ENCODE results near the gene PDSS2.
"Not testable (repeated sequence)": the region's sequence is repeated elsewhere in the genome, so short reads cannot be mapped to it uniquely, and the experiment has no call there.

Gene PDSS2, protein sequence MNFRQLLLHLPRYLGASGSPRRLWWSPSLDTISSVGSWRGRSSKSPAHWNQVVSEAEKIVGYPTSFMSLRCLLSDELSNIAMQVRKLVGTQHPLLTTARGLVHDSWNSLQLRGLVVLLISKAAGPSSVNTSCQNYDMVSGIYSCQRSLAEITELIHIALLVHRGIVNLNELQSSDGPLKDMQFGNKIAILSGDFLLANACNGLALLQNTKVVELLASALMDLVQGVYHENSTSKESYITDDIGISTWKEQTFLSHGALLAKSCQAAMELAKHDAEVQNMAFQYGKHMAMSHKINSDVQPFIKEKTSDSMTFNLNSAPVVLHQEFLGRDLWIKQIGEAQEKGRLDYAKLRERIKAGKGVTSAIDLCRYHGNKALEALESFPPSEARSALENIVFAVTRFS

DNA sequence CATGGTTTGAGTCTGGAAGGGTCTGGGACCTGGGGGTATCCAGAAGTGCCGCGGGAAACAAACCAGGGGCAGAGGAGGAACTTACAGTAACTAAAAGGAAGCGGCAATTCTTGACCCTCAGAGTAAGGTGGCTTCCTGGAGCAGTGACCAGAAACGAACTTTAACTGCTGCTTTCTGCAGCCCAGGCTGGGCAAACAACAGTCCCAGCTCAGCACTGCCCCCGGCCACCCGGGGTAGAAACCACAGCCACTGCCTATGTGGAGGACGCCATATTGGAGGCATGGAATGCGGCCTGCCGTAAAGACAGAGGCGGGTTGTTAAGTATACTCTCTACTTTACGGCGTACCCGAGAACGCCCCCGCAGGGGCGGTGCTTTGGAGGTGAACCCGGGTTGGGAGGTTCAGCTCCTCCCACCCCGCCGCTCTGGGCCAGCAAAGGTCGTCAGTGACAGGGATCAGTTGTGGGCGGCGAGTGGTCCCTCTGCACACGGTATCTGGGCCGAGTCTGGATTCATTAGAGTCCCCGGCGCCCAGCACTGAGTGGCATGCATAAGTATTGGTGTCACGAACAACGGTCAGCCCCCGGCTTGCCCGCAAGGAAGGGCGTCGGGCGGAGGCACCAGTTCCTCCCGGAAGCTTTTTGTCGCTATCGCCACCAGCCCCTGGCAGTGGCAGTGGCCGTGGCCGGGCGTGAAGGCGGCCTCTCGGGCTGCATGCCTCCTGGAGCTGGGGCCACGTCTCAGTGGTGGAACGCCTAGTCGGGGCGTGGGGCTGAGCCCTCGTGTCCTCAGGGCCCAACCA is at the start of gene PDSS2:
Gene PDSS2, minus strand, starts transcription at position 282 of the 800 bp plus-strand sequence. Its CDS starts 279 bp downstream, at position 3.
- ATAC-seq, result peak; percentile 94
- DNase-seq, result peak; percentile 98

DNA sequence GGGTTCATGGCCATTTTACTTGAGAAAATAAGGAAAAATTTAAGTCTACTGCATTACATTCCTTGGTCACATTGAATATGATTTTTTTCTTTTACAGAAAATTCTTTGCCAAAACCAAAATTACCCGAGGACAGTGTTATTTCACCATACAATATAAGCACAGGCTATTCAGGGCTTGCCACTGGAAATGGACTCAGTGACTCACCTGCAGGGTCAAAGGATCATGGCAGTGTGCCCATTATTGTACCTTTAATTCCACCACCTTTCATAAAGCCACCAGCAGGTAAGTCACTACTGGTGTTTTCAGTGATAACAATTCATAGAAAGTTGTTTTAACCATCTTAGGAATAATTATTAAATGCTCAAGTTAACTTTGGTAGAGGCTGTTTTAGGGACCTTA is 46.8 kb upstream of the PDSS2 start:
- ATAC-seq (no peak), DNase-seq (no peak)

DNA sequence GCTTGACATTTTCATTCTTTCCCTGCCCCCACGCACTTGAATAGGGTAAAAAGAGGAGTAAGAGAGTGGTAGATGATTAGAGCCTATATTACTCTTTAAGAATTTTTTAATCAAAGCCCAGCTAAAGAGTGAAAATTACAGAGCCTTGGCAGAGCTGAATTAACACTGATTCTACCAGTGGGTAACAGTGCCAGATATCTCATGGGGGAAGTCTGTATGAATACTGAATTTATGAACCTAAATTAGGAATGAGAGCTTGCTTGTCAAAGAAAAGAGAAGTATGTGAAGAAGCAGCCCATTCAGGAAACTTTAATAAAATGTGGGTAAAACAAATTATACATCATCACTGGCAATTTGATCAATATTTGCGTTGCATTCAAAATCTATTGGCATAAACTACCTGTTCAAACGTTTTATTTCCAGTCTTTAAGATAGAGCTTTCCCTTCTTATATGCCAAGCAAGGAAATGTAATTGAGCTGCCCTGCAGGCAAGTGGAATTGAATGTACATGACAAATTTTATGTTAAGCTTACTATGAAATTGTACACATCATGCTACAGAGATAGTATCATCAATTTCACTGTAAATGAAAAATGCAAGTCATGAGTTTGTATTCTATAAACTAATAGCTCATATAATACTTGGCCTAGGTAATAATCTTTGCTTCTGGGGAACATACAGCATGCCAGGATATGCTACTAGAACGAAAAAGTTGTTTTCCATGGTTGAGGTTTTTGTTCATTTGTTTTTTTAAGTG is 45.1 kb upstream of the PDSS2 start:
- no peak for DNase-seq
- no peak for ATAC-seq

DNA sequence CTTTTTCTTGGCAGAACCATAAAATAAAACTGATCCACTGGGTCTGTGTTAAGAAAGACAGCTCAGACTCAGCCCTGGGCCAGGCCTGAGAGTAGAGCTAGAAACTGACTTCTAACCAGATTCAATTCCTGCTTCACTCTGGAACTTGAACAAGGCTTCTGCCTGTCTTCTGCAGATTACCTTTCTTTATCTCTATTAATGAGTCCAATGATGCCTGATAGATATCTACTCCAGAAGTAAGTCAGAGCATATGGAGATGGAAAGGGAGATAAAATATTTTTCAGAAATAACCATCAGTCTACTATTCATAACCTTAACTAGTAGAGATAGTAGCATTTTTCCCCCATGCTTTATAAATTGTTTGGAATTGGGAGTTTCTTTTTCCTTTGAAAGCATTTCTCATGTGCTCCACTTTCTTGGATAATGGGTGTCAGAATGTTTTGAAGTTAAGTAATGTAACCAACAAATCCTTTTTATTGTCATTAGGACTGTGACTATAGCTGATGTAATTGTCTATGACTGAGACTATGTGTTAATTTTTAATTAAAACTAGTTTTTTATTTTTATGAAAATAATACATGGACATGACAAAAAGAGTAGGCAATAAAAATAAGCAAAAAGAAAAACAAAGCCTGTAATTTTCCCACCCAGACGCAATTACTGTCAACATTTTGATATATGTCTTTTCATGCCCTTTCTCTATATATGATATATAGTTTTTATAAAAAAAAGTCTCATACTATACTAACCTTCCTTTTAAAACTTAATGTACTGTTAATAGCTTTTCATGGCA is 37.7 kb upstream of the PDSS2 start:
- no peak for DNase-seq
- no peak for ATAC-seq

DNA sequence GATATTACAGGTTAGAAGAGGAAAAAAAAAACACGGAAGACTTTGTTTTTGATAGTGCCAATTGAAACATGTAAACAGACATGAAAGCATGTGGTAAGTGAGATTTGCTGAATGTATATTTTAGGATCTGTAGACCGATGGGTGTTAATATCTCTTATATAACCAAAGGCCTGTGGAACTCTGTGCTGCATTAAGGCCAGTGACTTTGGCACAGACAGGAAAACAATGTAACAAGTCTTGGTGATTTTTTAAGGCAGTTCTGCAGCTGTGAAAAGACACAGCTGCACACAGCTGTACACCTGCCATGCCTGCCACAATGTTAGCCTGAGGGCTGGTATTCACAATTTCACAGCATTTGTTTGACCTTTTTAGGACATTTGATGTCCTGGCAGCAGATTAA is 36.6 kb upstream of the PDSS2 start:
- ATAC-seq (no peak), DNase-seq (no peak)

DNA sequence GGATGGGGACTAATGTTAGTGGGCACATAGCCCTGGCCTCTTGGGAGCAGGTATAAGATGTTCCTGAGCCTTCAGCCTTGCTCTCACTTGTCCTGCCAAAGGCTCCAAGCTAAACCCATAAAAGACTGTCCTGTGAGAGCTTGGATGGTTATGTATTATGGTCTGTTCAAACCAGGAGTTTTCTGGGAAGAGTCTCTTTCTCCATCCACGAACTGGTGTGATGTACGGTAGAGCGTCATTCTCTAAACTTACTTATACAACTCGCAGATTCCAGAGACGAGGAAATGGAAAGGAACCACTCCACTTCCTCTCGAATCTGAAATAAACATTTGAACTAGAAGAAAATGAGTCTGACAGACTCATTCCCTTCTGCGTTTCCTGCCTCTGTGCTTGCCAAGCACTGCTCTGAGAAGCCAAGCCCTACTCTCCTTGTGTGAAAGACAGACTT is 35.9 kb upstream of the PDSS2 start:
- no peak for DNase-seq
- ATAC-seq, result no peak

DNA sequence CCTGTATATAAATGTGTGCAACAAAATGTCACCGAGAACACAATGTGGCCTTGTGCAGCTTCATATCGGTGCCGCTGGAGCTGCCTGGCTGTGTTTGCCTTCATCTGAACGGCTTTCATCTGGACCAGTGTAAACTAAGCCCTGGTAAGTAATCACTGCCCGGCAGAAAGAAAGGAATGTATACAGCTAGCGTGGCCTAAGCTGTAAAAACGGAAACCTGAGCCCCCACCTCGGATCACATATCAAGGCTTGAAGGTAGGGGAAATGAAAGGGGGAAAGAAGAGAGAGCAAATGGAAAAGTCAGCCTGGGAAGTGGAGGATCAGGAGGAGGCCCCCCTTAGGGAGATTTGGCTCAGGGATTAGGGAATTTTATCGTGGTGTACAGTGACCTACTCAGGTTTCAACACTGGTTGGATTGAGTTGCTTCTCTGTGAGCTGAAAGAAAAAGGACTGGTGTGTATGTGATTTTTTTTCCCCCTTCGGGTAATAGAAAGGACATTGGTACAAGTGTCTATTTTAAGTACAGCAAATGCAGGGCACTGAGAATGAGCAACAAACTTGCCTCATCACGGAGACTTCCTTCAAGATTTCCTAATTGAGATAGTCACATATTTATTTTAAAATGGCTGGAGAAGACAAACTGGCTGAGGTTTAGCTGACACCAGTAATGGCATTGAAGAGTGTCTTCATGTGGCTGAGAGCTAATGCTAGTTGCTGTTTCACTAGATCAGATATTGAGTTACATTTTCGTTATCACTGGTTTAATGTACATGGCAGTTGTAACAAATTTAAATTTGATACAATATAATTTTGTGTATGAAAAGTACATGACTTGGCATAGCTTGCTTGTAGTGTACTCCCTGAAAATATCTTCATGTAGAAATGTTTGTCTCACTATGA is 34.0 kb upstream of the PDSS2 start:
- DNase-seq, result no peak
- no peak for ATAC-seq

DNA sequence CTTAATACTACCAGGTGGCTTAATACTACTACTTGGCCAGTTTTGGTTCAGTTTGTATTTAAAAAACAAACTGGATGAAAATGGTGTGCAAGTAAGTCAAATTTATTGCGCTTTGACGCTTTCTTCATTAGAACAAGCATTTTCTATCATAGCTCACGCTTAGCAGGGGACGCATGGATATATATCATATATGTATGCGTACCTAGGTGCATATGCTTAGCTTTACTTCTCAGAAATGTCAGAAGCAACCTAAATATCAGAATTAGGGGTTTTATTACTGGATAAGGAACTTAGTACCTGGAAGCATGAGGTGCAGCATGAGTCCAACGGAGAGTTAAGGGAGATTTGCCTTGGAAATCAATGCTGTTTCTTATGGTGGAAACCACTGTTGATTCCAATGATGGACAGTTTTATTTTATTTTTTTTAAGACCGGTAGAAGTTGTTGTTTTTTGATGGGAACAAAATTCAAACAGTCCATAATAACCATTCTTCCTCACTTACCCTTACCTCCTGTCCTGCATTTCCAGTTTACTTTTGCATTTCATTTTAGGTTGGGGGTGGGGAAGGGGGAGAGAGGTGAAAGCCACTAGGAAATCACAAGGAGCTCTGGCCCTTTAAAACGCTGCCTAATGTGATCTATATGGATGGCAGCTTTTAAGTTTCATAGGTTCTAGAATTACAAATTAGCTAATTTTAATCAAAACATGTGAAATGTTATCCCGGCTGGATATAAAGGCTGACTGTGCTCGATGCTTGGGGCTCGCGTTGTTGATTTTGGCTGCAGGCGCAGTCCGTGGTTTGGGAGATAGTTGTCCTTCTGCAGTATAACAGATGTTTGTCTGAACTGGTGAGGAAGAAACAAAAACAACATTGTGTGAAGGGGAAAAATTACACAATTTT is 32.6 kb upstream of the PDSS2 start:
- no peak for DNase-seq

DNA sequence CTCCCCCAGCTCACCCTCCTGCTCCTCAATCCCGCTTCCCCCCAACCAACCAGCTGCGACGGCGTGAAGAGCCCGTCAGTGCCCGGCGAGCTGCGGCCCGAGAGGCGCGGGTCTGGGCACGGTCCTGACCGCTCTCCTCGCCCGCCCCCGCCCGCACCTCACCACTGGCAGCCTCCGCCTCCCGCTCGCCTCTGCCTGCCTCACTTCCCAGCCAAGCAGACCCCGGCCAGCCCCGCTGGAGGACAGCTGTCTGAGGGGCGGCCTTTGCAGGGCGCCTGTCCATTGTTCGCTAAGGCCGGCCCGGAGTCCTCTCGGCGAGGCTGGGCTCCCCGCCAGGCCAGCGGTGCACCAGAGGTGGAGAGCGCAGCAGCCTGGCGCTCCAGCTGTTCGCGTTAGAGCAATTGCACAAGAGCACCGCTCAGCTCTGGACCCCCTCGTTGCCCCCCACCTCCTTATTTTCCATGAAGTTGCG is 31.8 kb upstream of the PDSS2 start:
- DNase-seq (peak; percentile 12), ATAC-seq (no peak)

More for the DNA sequence above, 32.6 kb upstream of the PDSS2 start:
- no peak for ATAC-seq

DNA sequence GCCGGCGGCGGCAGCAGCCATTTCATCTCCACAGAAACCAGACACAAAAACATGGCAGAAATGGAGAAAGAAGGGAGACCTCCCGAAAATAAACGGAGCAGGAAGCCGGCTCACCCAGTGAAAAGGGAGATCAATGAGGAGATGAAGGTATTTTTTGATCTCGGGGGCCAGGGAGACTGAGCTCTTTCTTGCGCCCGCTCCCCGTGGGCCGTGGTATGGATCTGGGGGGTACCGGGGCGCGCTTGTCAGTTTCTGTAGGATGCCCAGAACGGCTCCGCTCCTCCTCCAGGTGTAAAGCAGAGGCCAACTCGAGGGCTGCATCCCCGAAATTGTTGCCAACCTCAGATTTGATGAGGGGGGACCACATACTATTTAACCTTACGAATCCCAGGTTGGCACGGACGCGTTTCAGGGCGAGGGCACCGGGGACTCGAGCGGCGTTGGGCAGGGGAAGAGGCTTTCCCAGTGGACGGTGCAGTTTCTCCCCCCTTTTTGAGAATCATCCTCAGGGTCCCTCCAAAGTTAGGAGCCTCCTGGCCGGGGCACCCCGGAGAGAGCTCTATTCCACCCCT is 31.3 kb upstream of the PDSS2 start:
- ATAC-seq (peak; percentile 3), DNase-seq (peak; percentile 15)

DNA sequence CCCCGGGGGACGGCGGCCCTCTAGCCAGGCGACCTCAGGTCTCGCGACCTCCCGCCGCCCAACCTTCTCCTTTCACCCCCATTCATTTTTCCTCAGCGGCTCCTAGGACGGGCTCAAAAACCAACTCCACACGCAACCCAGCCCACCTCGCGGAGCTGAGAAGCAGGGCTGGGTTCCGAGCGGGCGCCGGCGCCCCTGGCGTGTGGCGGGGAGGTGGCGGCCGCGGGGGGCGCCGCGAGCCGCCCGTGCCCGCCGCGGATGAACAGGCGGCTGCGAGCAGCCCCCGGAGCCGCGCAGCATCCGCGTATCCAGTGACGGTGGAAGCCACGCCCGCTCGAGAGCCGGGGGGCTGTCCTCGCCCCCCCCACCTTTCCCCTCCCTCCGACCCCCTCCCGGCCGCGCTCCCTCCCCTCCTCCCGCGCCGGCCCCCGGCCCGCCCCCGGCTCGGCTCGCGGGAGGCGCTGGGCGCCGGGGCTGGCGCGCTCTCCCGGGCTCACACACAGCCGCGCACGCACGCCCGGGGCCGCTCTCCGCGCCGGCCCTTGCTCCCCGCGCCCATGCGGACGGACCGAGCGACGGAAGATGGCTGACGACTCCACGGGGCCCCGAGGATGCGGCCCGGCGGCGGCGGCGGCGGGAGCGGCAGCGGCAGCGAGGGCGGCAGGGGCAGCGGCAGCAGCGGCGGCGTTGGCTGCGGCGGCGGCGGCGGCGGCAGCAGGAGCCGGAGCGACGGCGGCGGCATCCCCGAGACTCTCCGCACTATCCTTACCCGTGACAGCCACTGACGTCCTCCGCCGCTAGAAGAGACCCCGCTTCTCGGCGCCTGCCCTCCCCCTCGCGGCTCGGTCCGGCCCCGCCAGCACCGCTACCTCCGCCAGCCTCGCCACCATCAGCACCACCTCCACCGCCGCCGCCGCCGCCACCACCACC is 30.5 kb upstream of the PDSS2 start, which contains the start of gene SOBP:
Gene SOBP, plus strand, starts transcription at position 482 of the 930 bp plus-strand sequence. CDS start 500 bp downstream, outside the sequence.
- ATAC-seq (peak; percentile 57), DNase-seq (peak; percentile 56)

DNA sequence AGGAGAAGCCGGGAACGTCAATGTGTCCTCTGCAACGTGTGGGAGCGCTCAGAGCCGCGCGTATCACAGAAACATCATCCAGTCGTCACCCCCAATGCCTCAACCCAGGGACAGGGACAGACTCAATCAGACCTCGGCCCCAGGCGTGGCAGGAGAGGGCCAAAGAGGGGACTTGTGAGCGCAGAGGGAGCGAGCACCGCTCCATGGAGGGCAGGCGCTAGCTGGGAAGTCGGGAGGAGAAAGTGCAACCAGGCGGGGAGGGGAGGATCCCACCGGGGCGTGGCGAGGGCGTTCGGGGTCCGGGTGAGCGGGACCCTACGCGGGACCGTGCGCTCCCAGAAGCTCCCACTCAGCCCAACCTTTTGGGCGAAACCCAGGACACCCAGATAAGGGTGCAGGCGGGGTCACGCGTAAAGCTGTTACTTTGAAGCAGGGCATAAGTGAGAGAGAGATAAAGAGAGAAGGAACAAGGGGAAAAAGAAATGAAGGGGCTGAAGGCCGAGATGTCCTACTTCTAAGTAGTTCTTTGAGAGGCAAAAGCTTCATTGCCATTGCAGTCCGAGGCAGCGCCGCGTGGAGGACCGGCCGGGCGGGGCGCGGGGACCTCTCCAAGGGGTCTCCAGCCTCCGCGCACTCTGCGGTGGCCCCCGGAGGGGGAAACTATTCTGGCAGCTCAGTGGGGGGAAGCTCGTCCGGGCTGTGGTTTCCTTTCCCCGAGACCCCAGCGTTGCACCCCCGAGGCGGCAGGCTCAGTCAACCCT is 29.7 kb upstream of the PDSS2 start:
- peak; percentile 30 for DNase-seq

DNA sequence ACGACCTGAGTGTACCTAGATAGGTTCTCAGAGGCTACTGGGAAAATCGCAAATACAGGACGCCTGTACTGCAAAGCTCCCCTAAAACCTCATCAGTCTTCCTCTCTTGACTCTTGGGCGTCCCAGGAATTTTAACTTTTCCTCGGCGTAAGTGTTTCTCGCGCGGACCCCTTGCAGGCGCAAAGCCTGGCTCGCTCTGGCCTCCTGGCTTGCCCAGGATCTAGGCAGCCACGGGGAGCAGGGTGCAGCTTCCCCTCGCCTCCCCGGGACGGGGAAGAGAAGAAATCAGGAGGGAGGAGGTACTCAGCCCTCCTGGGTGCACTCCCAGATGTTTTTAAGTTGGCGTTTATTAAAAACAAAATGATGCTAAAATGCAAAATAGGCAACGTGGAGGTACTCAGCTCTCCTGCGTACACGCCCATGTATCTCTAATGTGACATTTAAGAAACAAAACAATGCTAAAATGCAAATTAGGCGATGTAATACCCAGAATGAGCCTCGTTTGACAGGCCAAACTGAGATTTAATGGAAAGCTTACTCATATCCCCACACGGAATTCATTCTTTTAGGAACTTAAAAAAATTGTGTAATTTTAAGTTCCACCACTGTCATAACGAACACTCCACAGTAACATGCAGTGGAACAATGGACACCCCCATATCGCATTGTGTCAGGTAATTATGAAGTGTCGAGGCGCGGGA is 29.0 kb upstream of the PDSS2 start:
- DNase-seq (no peak), ATAC-seq (no peak)

More for the DNA sequence above, 29.7 kb upstream of the PDSS2 start:
- ATAC-seq, result peak; percentile 28

DNA sequence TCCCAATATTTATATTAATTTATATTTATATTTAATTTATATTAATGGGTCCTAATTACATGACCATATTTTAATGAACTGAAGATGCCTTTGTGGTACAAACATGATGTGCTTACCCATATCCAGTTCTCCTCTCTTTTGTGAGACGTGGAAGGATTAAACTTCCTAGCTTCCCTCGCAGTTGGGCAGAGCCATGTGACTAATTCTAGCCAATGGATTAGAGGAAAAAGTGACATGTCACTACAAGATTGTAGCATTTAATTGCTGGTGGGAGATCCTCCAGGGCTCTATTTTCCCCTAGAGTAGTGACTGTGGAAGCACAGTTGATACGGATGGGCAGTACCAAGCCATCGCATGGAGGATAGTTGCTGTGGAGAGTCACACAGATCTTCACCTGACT is 25.8 kb upstream of the PDSS2 start:
- ATAC-seq (no peak), DNase-seq (no peak)

DNA sequence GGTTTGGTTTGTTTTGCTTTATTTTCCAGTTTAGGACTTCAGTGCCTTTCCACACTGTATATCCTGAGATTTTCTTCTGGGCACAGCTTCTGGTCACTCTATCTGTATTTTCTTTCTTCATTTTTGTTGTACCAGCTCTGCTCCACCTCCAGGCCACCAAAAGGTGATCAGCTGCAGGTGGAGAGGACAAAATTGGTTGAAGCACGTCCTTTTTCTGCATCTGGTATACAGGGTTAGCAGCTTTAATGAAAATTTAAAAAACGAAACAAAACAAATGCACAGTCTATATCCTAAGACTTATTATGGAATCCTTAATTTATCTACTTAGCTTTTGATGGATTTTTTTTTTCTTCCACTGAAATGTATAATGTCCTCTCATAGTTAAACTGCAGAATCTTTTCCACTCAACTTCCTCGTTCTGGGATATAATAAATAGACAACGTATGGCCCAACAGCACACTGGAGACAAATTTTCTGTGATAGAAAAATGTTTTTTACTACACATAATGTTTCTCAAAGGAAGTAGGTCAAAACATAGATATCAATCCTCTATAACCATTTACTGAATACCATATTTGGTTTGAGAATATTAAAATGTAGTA is 19.8 kb upstream of the PDSS2 start:
- DNase-seq, result no peak
- no peak for ATAC-seq

DNA sequence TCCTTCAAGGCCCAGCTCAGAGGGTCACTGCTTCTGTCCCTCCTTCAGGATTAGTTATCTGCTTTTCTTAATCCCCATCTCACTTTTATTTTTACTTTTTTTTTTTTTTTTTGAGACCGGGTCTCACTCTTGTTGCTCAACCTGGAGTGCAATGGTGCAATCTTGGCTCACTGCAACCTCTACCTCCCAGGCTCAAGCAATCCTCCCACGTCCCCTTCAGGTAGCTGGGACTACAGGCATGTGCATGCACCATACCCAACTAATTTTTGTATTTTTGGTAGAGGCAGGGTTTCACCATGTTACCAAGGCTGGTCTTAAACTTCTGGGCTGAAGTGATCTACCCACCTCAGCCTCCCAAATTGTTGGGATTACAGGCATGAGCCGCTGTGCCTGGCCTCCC is 16.5 kb upstream of the PDSS2 start:
- not testable (repeated sequence) for ATAC-seq, DNase-seq

Data from stimulated activated naive CD8-positive, alpha-beta T cell treated with anti-CD3 and anti-CD28 coated beads, Interleukin-15, Interleukin-2, amounts not matched to agents 100 U/mL and 50 U/mL, for 24 hours (primary cell).